Neuron (in vitro differentiated cells): Measurements from ENCODE around the gene STUM.
A peak's percentile ranks its signal among the peaks of the same experiment; 100 is the strongest.

ENCODE experiments used
- H2AFZ ChIP-seq: one replicate; pipeline ENCODE4 v1.6.1; 2013; ENCODE audit warnings: low read depth, mild to moderate bottlenecking, inconsistent platforms, low read length, moderate library complexity
- H3K27me3 ChIP-seq: one replicate; pipeline ENCODE4 v1.6.1; 2013; ENCODE audit warnings: low read length; ENCODE audit not compliant: insufficient read depth
- H3K36me3 ChIP-seq: one replicate; pipeline ENCODE4 v1.6.1; 2013; ENCODE audit warnings: low read length; ENCODE audit not compliant: insufficient read depth
- H3K4me1 ChIP-seq: one replicate; pipeline ENCODE4 v1.6.1; 2013; ENCODE audit warnings: low read length; ENCODE audit not compliant: insufficient read depth
- H3K4me3 ChIP-seq: 2 replicates; pipeline ENCODE4 v1.5.1; 2013; ENCODE audit warnings: mild to moderate bottlenecking, low read length, moderate library complexity
- H3K9me3 ChIP-seq: one replicate; pipeline ENCODE4 v1.6.1; 2013; ENCODE audit warnings: low read length

STUM gene

DNA sequence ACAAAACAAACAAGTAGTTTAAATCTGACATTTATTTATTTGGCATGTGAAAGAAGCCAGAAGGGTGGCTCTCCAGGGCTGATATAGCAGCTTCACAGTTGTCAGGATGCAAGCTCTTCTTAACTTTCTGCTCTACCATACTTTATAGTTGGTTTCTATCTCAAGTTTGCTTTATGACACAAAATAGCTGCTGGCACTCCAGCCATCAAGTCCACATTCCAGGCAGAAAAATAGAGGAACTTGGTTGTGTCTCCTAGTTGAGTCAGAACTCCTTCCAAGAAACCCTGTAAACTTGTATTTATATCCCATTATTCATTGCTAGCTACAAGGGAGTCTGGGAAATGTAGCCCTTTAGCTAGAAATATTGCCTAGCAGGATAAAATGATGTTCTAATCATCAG lies 24.0 kb upstream of the STUM start:
- H3K36me3 ChIP-seq = no peaks in the 10 kb centered on the region
- peaks cover 9% of the 10 kb centered on the region for H3K4me1 ChIP-seq
- no peaks in the 10 kb centered on the region for H3K27me3 ChIP-seq
- no peak overlapping the region for H3K4me3 ChIP-seq
- H2AFZ ChIP-seq = no peak overlapping the region
- H3K9me3 ChIP-seq = no peaks in the 10 kb centered on the region

- Histone ChIP-seq H3K4me1 (no peaks in the 10 kb centered on the region), H3K9me3 (no peaks in the 10 kb centered on the region), H2AFZ (no peak overlapping the region), H3K36me3 (no peaks in the 10 kb centered on the region), H3K27me3 (peaks cover 6% of the 10 kb centered on the region), H3K4me3 (no peak overlapping the region)
Observed at GRCh38 chr1:226525750-226526149, 22.8 kb upstream of the STUM start.

DNA sequence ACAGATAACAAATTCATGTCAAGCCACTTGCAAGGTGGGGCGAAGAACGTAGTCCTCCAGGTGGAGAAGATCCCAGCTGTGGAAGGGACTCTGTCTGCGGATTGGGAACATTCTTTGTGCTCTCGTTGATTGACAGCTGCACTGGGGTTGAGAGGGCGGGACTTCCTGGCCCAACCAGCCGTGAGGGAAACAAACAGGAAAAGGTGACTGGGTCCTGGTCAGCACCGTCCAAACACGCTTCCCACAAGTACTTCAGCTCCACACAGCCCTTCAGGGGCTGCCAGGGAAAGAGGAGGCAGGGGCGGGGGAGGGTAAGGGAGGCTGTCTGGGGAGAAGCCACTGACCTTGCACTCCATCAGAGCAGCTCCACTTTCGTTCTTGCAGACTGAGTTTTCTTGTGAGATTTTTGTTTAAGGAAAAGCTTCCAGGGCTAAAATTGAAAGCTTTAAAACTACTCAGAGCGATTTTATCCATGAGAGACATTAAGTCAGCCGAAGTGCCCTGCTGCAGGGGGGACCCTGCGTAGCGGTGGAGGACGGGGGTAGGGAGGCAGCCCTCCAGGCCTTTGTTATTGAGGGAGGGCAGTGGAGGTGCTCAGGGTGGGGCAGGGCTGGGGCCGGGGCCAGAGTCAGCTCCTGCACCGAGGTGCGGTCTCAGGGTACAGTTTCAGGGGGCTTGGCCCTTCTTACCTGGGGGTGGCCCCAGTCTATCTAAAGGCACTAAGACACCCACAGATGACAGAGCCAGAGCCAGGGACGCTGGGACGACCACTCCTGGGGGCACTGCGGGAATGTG lies 21.6 kb upstream of the STUM start:
- no peak overlapping the region for H3K4me3 ChIP-seq
- peak overlapping the region; percentile 30 for H2AFZ ChIP-seq
- peaks cover 6% of the 10 kb centered on the region for H3K27me3 ChIP-seq
- no peaks in the 10 kb centered on the region for H3K36me3 ChIP-seq
- no peaks in the 10 kb centered on the region for H3K4me1 ChIP-seq
- no peaks in the 10 kb centered on the region for H3K9me3 ChIP-seq

DNA sequence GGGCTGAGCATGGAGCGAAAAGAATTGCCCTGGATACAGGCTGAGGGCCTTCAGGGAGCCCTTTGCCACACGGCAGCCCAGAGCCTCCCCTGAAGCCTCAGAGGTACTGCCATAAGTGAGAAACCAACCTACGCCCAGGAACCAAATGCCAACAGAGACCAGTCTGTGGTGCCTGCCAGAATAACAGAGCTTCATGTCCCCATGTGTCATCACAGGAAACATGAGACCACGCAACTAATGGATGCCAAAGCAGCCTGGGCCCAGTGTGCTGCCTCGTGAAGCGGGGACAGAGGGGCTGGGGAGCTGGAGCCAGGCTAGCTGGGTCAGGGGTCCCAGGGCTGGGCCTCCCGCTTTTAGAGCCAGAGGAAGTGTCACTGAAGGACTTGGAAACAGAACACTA lies 18.7 kb upstream of the STUM start:
- H3K4me1 ChIP-seq = no peaks in the 10 kb centered on the region
- H3K9me3 ChIP-seq = no peaks in the 10 kb centered on the region
- no peaks in the 10 kb centered on the region for H3K36me3 ChIP-seq
- peaks cover 6% of the 10 kb centered on the region for H3K27me3 ChIP-seq
- H3K4me3 ChIP-seq = no peak overlapping the region
- no peak overlapping the region for H2AFZ ChIP-seq

DNA sequence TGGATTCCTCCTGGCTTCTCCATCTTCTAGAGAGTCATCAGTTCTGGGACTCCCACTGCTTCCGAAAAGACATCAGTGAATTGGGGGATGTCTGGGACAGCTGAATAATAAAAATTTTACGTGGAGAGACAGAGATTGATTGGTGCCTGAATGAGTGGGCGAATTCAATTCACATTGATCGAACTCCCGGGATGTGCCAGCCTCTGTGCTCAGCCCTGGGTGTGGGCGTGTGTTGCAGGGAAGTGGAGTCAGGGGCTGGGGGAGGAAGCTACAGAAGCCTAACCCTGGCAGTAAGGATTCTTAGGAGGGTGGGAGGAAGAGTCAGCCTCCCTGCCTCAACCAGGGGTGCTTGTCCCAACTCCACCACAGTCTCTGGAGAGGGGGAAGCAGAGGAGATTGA lies 18.0 kb upstream of the STUM start:
- Histone ChIP-seq H3K4me1 (no peaks in the 10 kb centered on the region), H3K36me3 (no peaks in the 10 kb centered on the region), H3K4me3 (no peak overlapping the region)

GRCh38 chr1:226531360-226532093 lies 17.0 kb upstream of the STUM start:
- Histone ChIP-seq H3K27me3 (peaks cover 6% of the 10 kb centered on the region), H3K9me3 (no peaks in the 10 kb centered on the region), H2AFZ (no peak overlapping the region), H3K36me3 (no peaks in the 10 kb centered on the region), H3K4me3 (no peak overlapping the region), H3K4me1 (no peaks in the 10 kb centered on the region)

More for the DNA sequence above, 18.0 kb upstream of the STUM start:
- Histone ChIP-seq H3K27me3 (peaks cover 6% of the 10 kb centered on the region), H2AFZ (no peak overlapping the region), H3K9me3 (no peaks in the 10 kb centered on the region)

DNA sequence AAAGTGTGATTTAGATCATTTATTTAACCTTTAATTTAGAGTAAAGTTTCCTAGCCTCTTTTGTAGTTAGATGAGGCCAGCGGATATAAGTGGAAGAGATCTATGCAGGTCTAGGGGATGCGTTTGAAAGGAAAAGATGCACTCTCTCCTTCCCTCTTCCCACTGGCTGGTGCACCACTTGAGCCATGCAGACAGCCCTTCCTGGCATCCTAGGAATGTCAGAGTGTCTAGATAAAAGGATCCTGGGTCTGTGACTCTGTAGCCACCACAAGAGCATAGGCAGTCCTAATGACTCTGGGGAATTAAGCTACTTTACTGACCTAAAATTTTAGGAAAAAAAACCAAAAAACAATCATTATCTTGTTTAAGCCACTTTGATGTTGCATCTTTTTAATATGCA lies 16.0 kb upstream of the STUM start:
- Histone ChIP-seq H3K36me3 (no peaks in the 10 kb centered on the region), H2AFZ (no peak overlapping the region), H3K4me1 (no peaks in the 10 kb centered on the region), H3K9me3 (no peaks in the 10 kb centered on the region), H3K4me3 (no peak overlapping the region), H3K27me3 (peaks cover 6% of the 10 kb centered on the region)

DNA sequence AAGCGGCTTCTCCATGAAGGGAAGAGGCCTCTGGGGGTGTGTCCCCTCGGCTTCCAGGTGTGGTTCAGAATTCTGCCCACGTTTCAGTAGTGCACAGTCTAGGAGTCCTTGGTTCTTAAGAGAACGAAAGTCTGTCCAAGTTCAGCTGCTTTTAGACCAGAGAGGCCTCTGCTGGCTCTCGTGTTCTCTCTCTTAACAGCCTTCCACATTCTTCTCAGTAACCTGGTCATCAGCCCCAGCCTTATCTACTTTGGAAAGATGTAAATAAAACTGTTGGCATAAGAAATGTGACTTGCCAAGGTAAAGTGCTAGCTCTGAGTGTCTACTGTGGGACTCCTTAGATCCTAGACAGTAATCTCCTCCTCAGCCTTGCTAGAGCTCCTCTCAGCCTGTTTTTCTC lies 15.3 kb upstream of the STUM start:
- no peak overlapping the region for H3K4me3 ChIP-seq
- H3K27me3 ChIP-seq = peaks cover 6% of the 10 kb centered on the region
- no peaks in the 10 kb centered on the region for H3K9me3 ChIP-seq
- no peaks in the 10 kb centered on the region for H3K4me1 ChIP-seq
- no peak overlapping the region for H2AFZ ChIP-seq
- H3K36me3 ChIP-seq = no peaks in the 10 kb centered on the region

- no peaks in the 10 kb centered on the region for H3K4me1 ChIP-seq
- no peak overlapping the region for H2AFZ ChIP-seq
- no peaks in the 10 kb centered on the region for H3K36me3 ChIP-seq
- H3K27me3 ChIP-seq = peaks cover 6% of the 10 kb centered on the region
- no peaks in the 10 kb centered on the region for H3K9me3 ChIP-seq
- H3K4me3 ChIP-seq = no peak overlapping the region
Observed at GRCh38 chr1:226534098-226534497, 14.5 kb upstream of the STUM start.

GRCh38 chr1:226534645-226535044 lies 13.9 kb upstream of the STUM start:
- no peak overlapping the region for H3K4me3 ChIP-seq
- no peaks in the 10 kb centered on the region for H3K4me1 ChIP-seq
- no peaks in the 10 kb centered on the region for H3K36me3 ChIP-seq
- H3K27me3 ChIP-seq = peaks cover 6% of the 10 kb centered on the region
- no peaks in the 10 kb centered on the region for H3K9me3 ChIP-seq
- no peak overlapping the region for H2AFZ ChIP-seq

- H2AFZ ChIP-seq = no peak overlapping the region
- H3K4me3 ChIP-seq = no peak overlapping the region
- no peaks in the 10 kb centered on the region for H3K4me1 ChIP-seq
- H3K9me3 ChIP-seq = no peaks in the 10 kb centered on the region
- no peaks in the 10 kb centered on the region for H3K36me3 ChIP-seq
- H3K27me3 ChIP-seq = no peaks in the 10 kb centered on the region
Observed at GRCh38 chr1:226535666-226536065, 12.9 kb upstream of the STUM start.

DNA sequence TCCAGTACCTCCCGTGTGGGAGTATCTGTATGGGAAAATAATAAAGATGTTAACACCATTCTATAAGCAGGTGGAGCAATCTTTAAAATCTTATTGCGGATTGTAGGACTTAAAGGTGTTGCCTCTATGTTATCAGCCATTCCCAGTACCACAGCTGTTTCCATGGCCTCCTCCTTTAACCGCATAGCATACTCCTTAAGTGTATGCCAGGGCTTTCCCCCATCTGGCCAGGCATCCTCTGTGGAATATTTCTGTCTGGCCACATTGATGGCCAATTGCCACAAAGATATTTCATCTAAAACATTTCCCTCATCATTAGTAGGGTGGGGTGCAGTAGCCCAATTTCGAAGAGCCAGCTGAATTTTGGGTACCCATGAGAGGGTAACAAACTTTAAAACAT lies 7.3 kb upstream of the STUM start:
- H3K4me1 ChIP-seq = no peaks in the 10 kb centered on the region
- no peak overlapping the region for H2AFZ ChIP-seq
- no peak overlapping the region for H3K4me3 ChIP-seq
- H3K27me3 ChIP-seq = peaks cover 17% of the 10 kb centered on the region
- no peaks in the 10 kb centered on the region for H3K9me3 ChIP-seq
- no peaks in the 10 kb centered on the region for H3K36me3 ChIP-seq

- Histone ChIP-seq H3K4me3 (no peak overlapping the region), H3K27me3 (peaks cover 18% of the 10 kb centered on the region), H3K36me3 (no peaks in the 10 kb centered on the region), H2AFZ (no peak overlapping the region), H3K4me1 (no peaks in the 10 kb centered on the region), H3K9me3 (no peaks in the 10 kb centered on the region)
Observed at GRCh38 chr1:226541631-226542622, 6.6 kb upstream of the STUM start.
